Endothelial cell of umbilical vein (primary cell): ENCODE results near the gene HIC1. TPM values are rescaled to one million over a fixed set of nuclear protein-coding genes. Genes with fewer than 3 reads are reported as not detected.
A peak's percentile ranks its signal among the peaks of the same experiment; 100 is the strongest.

Experiments
- BruUV-seq: library from RNA; stranded (reverse); fragments of 400-500 nt; replicated peaks from 2 replicates; lab custom pipeline; 2021; lab: Mats Ljungman, UMichigan
- CTCF ChIA-PET: fragments of 300-600, 350-600 bp; sonication (Branson Sonifier 250); formaldehyde crosslinking; loops from one replicate; lab custom pipeline; 2021; ENCODE audit warnings: antibody characterized with exemption, inconsistent platforms; lab: Charles Lee
- POLR2A ChIA-PET: fragments of 300-600, 350-600 bp; sonication (Branson Sonifier 250); formaldehyde crosslinking; loops from one replicate; lab custom pipeline; 2021; ENCODE audit warnings: antibody characterized with exemption, inconsistent platforms; lab: Charles Lee
- DNase-seq: peaks from one replicate; pipeline ENCODE4 v3.0.0-alpha.2; 2011; ENCODE audit warnings: low read depth, low spot score
- FAIRE-seq: peaks from 2 replicates; lab custom pipeline; 2011; peaks lifted over from hg19 to GRCh38; lab: Jason Lieb, UNC
- H2AFZ ChIP-seq: 2 replicates; pipeline ENCODE4 v1.6.0; 2012; ENCODE audit warnings: low read depth, low read length, control low read depth, inconsistent platforms
- H3K27ac ChIP-seq: 2 replicates; pipeline ENCODE4 v1.5.1; 2011; ENCODE audit warnings: low read depth, mild to moderate bottlenecking, control low read depth, low read length, moderate library complexity; ENCODE audit not compliant: insufficient read depth
- H3K27me3 ChIP-seq, 2 experiments: 2 replicates each; pipeline versions ENCODE4 v1.6.0 to v1.6.1; 2011; ENCODE audit warnings: low read length in 2 of 2, mixed read lengths in 1 of 2; ENCODE audit not compliant: control insufficient read depth in 2 of 2, insufficient read depth in 2 of 2
- H3K36me3 ChIP-seq, 2 experiments: 2 replicates in 1 of 2; 3 replicates in 1 of 2; pipeline ENCODE4 v1.5.1; 2011; ENCODE audit warnings: low read length in 2 of 2, mild to moderate bottlenecking in 1 of 2, moderate library complexity in 1 of 2; ENCODE audit not compliant: control insufficient read depth in 2 of 2, insufficient read depth in 2 of 2; ENCODE audit errors: extremely low read depth in 1 of 2
- H3K4me1 ChIP-seq: 3 replicates; pipeline ENCODE4 v1.5.1; 2011; ENCODE audit warnings: mild to moderate bottlenecking, low read length; ENCODE audit not compliant: control insufficient read depth, insufficient read depth; ENCODE audit errors: extremely low read depth
- H3K4me2 ChIP-seq: 2 replicates; pipeline ENCODE4 v1.6.1; 2011; ENCODE audit warnings: low read length, control low read depth, mixed read lengths; ENCODE audit not compliant: insufficient read depth
- H3K4me3 ChIP-seq, 3 experiments: fragments of 200-600 bp in 1 of 3; sonication (generic), shearing (Covaris generic) in 1 of 3; replicated peaks in 1 of 3; 2 replicates each; pipeline ENCODE4 v1.5.1; 2011 to 2016; ENCODE audit warnings: control low read depth in 3 of 3, low read length in 3 of 3, mild to moderate bottlenecking in 2 of 3, inconsistent platforms in 1 of 3, low read depth in 1 of 3, moderate library complexity in 1 of 3; ENCODE audit not compliant: insufficient read depth in 1 of 3
- H3K79me2 ChIP-seq: 2 replicates; pipeline ENCODE4 v1.6.0; 2012; ENCODE audit warnings: low read length, inconsistent platforms; ENCODE audit not compliant: control insufficient read depth, insufficient read depth
- H3K9ac ChIP-seq: replicated peaks from 2 replicates; pipeline ENCODE3; 2011; ENCODE audit warnings: low read length, control low read depth; ENCODE audit not compliant: insufficient read depth; ENCODE audit errors: extremely low read depth
- H3K9me1 ChIP-seq: replicated peaks from 3 replicates; pipeline ENCODE4 v1.6.0; 2011; ENCODE audit warnings: mild to moderate bottlenecking, low read length; ENCODE audit not compliant: control insufficient read depth, insufficient read depth; ENCODE audit errors: extremely low read depth
- H3K9me3 ChIP-seq: replicated peaks from 2 replicates; pipeline ENCODE4 v1.5.1; 2012; ENCODE audit warnings: low read length, inconsistent platforms; ENCODE audit not compliant: control insufficient read depth, insufficient read depth
- H4K20me1 ChIP-seq: replicated peaks from 2 replicates; pipeline ENCODE3; 2011; ENCODE audit warnings: mild to moderate bottlenecking, low read length; ENCODE audit not compliant: control insufficient read depth, insufficient read depth; ENCODE audit errors: extremely low read depth
- EZH2 ChIP-seq: IDR thresholded peaks from 2 replicates; pipeline ENCODE4 v1.6.1; 2012; ENCODE audit warnings: borderline replicate concordance, low read depth, mild to moderate bottlenecking, moderate library complexity, low read length, inconsistent platforms; ENCODE audit not compliant: severe bottlenecking
- FOS ChIP-seq: IDR thresholded peaks from 2 replicates; pipeline ENCODE4 v1.6.1; 2011; ENCODE audit warnings: mild to moderate bottlenecking, low read length, moderate library complexity, borderline replicate concordance; ENCODE audit not compliant: insufficient read depth
- GATA2 ChIP-seq: IDR thresholded peaks from 2 replicates; pipeline ENCODE4 v1.7.0; 2011; ENCODE audit warnings: low read depth, mild to moderate bottlenecking, moderate library complexity, mixed read lengths, low read length; ENCODE audit not compliant: insufficient read length, insufficient read depth
- JUN ChIP-seq: IDR thresholded peaks from 2 replicates; pipeline ENCODE4 v1.6.1; 2011; ENCODE audit warnings: borderline replicate concordance, low read depth; ENCODE audit not compliant: insufficient read length, insufficient read depth
- MYC ChIP-seq: IDR thresholded peaks from one replicate; pipeline ENCODE4 v1.6.1; 2011; ENCODE audit warnings: mild to moderate bottlenecking, low read depth, low read length
- POLR2A ChIP-seq: IDR thresholded peaks from 2 replicates; pipeline ENCODE4 v1.6.1; 2012; ENCODE audit warnings: low read depth, mild to moderate bottlenecking, control low read depth, low read length
- POLR2AphosphoS5 ChIP-seq: IDR thresholded peaks from 2 replicates; pipeline ENCODE4 v1.6.1; 2012; ENCODE audit warnings: low read depth, mild to moderate bottlenecking, control low read depth, low read length, moderate library complexity; ENCODE audit not compliant: insufficient read depth
- dilution Hi-C: fragments of 300-500 bp; cut with MboI; formaldehyde crosslinking; loops from one replicate; pipeline ENCODE4 v1.15.0; 2019; ENCODE audit warnings: low sequenced_read_pairs; ENCODE audit not compliant: extremely low pct_ligation_motif_present
- intact Hi-C: fragments of 100-400 bp; cut with micrococcal nuclease; formaldehyde crosslinking; loops from one replicate; pipeline ENCODE4 v1.10.0; 2022
- polyA plus RNA-seq, 4 experiments: library from polyadenylated mRNA; depleted of rRNA in 3 of 4; stranded (reverse) in 3 of 4; unstranded in 1 of 4; fragments of >200 nt; gene quantifications; 2 replicates each; pipeline versions ENCODE4 v1.2.1 to v1.2.3, GENCODE V29; 2011 to 2012; ENCODE audit warnings: missing spikeins in 1 of 4
- total RNA-seq: library from RNA; stranded (reverse); gene quantifications from 2 replicates; pipeline ENCODE4 v1.2.3, GENCODE V29; 2021
- TF ChIP-seq, protein P1 (sequence below): IDR thresholded peaks from 2 replicates; pipeline ENCODE4 v1.6.1; 2011; ENCODE audit not compliant: insufficient read depth, insufficient read length
- TF ChIP-seq, protein P2 (sequence below), 2 donors: IDR thresholded peaks; 1 replicate in 1 of 2; 2 replicates in 1 of 2; pipeline ENCODE4 v1.5.1; 2011; ENCODE audit warnings: low read length in 2 of 2, mild to moderate bottlenecking in 2 of 2, moderate library complexity in 2 of 2, control low read depth in 1 of 2, inconsistent platforms in 1 of 2, low read depth in 1 of 2; ENCODE audit not compliant: insufficient read depth in 1 of 2; ENCODE audit errors: extremely low read depth in 1 of 2

The HIC1 gene
- total and polyA plus RNA-seq, 2 donors (not counting 3 experiments of a cell fraction or from before 2014, with no cell fraction given), result 18.2 to 35.5 TPM

DNA sequence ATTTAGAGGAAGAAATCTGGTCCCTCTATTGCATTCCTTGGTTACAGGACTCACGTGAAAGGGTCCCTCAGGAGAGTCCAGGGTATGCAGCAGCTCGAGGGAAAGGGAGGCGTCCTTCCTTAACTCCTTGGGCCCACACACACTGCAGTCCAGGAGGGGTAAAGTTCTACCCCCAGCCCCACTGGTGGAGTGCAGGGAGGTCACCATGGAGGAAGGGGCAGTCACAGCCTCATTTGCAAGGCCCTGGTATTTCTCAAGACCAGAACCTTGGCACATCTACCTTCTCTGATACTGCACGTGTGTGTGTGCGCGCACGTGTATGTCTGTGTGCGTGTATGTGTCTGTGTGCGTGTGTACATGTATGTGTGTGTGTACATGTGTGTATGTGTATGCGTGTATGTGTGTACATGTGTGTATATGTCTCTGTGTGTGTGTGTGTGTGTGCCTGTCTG is 11.1 kb downstream of the HIC1 start:
- CTCF ChIA-PET, result interaction anchor here (0.9 to 17.2 kb wide), 11 partner anchors 11 to 217 kb away, joined by 3 to 455 read pairs (median 4); partner anchors contain the start of gene HIC1
- no peak overlapping the region for H3K9ac ChIP-seq
- H4K20me1 ChIP-seq, result no peaks in the 10 kb centered on the region
- POLR2A ChIA-PET, result no interaction called here
- no peak overlapping the region for H2AFZ ChIP-seq
- no peak overlapping the region for H3K4me3 ChIP-seq
- BruUV-seq, result no TSS peak
- dilution Hi-C loops (no loop called here), intact Hi-C loops (loop anchor here (1.0 kb wide), 3 partner anchors 25 to 178 kb away; no protein-coding TSS in a partner anchor)
- FAIRE-seq (no peak), DNase-seq (no peak)
- H3K79me2 ChIP-seq, result peaks cover 8% of the 10 kb centered on the region
- no peaks in the 10 kb centered on the region for H3K9me1 ChIP-seq
- H3K27ac ChIP-seq, result peak overlapping the region; percentile 78
- H3K9me3 ChIP-seq, result no peaks in the 10 kb centered on the region
- H3K36me3 ChIP-seq, result peaks cover 0 to 11% of the 10 kb centered on the region in 2 experiments
- H3K4me1 ChIP-seq, result peaks cover 61% of the 10 kb centered on the region
- H3K4me2 ChIP-seq, result no peak overlapping the region
- H3K27me3 ChIP-seq, result no peaks in the 10 kb centered on the region
- TF ChIP-seq MYC (no peak), FOS (no peak), JUN (no peak), POLR2AphosphoS5 (no peak), GATA2 (no peak), EZH2 (no peak), POLR2A (no peak)
- TF ChIP-seq, protein P1, sequence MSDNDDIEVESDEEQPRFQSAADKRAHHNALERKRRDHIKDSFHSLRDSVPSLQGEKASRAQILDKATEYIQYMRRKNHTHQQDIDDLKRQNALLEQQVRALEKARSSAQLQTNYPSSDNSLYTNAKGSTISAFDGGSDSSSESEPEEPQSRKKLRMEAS, result no peak
- TF ChIP-seq, protein P2, sequence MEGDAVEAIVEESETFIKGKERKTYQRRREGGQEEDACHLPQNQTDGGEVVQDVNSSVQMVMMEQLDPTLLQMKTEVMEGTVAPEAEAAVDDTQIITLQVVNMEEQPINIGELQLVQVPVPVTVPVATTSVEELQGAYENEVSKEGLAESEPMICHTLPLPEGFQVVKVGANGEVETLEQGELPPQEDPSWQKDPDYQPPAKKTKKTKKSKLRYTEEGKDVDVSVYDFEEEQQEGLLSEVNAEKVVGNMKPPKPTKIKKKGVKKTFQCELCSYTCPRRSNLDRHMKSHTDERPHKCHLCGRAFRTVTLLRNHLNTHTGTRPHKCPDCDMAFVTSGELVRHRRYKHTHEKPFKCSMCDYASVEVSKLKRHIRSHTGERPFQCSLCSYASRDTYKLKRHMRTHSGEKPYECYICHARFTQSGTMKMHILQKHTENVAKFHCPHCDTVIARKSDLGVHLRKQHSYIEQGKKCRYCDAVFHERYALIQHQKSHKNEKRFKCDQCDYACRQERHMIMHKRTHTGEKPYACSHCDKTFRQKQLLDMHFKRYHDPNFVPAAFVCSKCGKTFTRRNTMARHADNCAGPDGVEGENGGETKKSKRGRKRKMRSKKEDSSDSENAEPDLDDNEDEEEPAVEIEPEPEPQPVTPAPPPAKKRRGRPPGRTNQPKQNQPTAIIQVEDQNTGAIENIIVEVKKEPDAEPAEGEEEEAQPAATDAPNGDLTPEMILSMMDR (IDR thresholded peaks at IDR 0.05; ENCODE audit: extremely low read depth in 1 of 2, insufficient read depth in 1 of 2, low read depth in 1 of 2, low read length in 2 of 2), result no peak
